K562 (cell line): ENCODE data around the gene VPS9D1. TPM values are rescaled to one million over a fixed set of nuclear protein-coding genes. Genes with fewer than 3 reads are reported as not detected.

Source experiments
- FIP1L1 ChIP-seq: fragments of 200-400 bp; formaldehyde crosslinking; IDR thresholded peaks from 2 replicates; pipeline ENCODE4 v1.6.1; 2018; ENCODE audit warnings: mild to moderate bottlenecking, low read depth, low read length; ENCODE audit not compliant: poor library complexity, severe bottlenecking
- FOXJ3 ChIP-seq: sonication (generic); formaldehyde crosslinking; IDR thresholded peaks from 2 replicates; pipeline ENCODE4 v1.4.0; 2020; ENCODE audit warnings: mild to moderate bottlenecking, missing genetic modification reagents
- GATAD2B ChIP-seq: fragments of 450-650 bp; IDR thresholded peaks from 2 replicates; pipeline ENCODE4 v1.6.1; 2017; ENCODE audit warnings: mild to moderate bottlenecking, borderline replicate concordance
- GTF2A2 ChIP-seq: IDR thresholded peaks from 2 replicates; pipeline ENCODE4 v1.6.1; 2016; ENCODE audit warnings: mild to moderate bottlenecking, missing genetic modification characterization, missing compliant biosample characterization
- NFIX ChIP-seq: fragments of 250-450 bp; sonication (Bioruptor Pico); IDR thresholded peaks from 2 replicates; pipeline ENCODE4 v1.4.0; 2020; ENCODE audit warnings: low read depth, mild to moderate bottlenecking, moderate library complexity
- PCBP2 ChIP-seq: fragments of 200-400 bp; formaldehyde crosslinking; IDR thresholded peaks from 2 replicates; pipeline ENCODE4 v1.6.1; 2018; ENCODE audit warnings: low read length, low read depth, mild to moderate bottlenecking, moderate library complexity; ENCODE audit not compliant: poor library complexity, severe bottlenecking
- PML ChIP-seq: IDR thresholded peaks from 2 replicates; pipeline ENCODE4 v1.6.1; 2012; ENCODE audit warnings: low read length, inconsistent platforms
- POLR3A ChIP-seq: IDR thresholded peaks from 2 replicates; pipeline ENCODE4 v1.6.1; 2011; ENCODE audit warnings: borderline replicate concordance, mild to moderate bottlenecking, moderate library complexity; ENCODE audit not compliant: insufficient read length, insufficient read depth; ENCODE audit errors: extremely low read depth
- SPI1 ChIP-seq: IDR thresholded peaks from 2 replicates; pipeline ENCODE4 v1.6.1; 2011; ENCODE audit warnings: low read depth, low read length, control low read depth, borderline replicate concordance
- ZBTB12 ChIP-seq: fragments of 250-450 bp; sonication (Bioruptor Pico); IDR thresholded peaks from 2 replicates; pipeline ENCODE4 v1.4.0; 2020
- ZNF518B ChIP-seq: fragments of 250-450 bp; sonication (Bioruptor Pico); IDR thresholded peaks from 2 replicates; pipeline ENCODE4 v1.5.0; 2021; ENCODE audit warnings: mild to moderate bottlenecking, moderate library complexity
- polyA plus RNA-seq, 8 experiments: library from polyadenylated mRNA; depleted of rRNA in 4 of 8; stranded (reverse) in 5 of 8; unstranded in 3 of 8; fragments of >200 nt; fragmentation: Nextera tagmentation in 2 of 8; fragmentation: Illumina TruSeq in 1 of 8; extraction: Ambion mirVana in 2 of 8; extraction: Trizol in 1 of 8; gene quantifications; 2 replicates each; pipeline versions ENCODE4 v1.2.1 to v1.2.3, GENCODE V29; 2011 to 2014; ENCODE audit warnings: inconsistent platforms in 1 of 8, missing spikeins in 1 of 8
- total RNA-seq, 7 experiments: library from RNA; depleted of rRNA in 6 of 7; stranded (reverse); fragments of >200 nt in 6 of 7; fragmentation: Illumina TruSeq in 2 of 7; extraction: Trizol in 2 of 7; gene quantifications; 2 replicates each; pipeline versions ENCODE4 v1.2.1 to v1.2.3, GENCODE V29; 2011 to 2021; ENCODE audit warnings: low replicate concordance in 1 of 7
- TF ChIP-seq, protein P1 (sequence below): sonication (generic); formaldehyde crosslinking; IDR thresholded peaks from 2 replicates; pipeline ENCODE4 v1.8.0; 2022; ENCODE audit warnings: mild to moderate bottlenecking, missing genetic modification reagents
- TF ChIP-seq, protein P2 (sequence below), 2 experiments: fragments of 450-650 bp; IDR thresholded peaks; 2 replicates each; pipeline ENCODE4 v1.6.1; 2016
- TF ChIP-seq, protein P3 (sequence below), 2 experiments: fragments of 450-650 bp in 1 of 2; sonication (generic) in 1 of 2; formaldehyde crosslinking; conservative IDR thresholded peaks; 2 replicates each; pipeline versions ENCODE4 v1.4.0 to v1.8.1; 2020 to 2022; ENCODE audit warnings: mild to moderate bottlenecking in 1 of 2, missing genetic modification reagents in 1 of 2

The VPS9D1 gene
- total and polyA plus RNA-seq, 9 of the 15 experiments (the other 6 are each of a cell fraction or from before 2014, with no cell fraction given): 0.33 to 3.1 (median 1.1) TPM

DNA sequence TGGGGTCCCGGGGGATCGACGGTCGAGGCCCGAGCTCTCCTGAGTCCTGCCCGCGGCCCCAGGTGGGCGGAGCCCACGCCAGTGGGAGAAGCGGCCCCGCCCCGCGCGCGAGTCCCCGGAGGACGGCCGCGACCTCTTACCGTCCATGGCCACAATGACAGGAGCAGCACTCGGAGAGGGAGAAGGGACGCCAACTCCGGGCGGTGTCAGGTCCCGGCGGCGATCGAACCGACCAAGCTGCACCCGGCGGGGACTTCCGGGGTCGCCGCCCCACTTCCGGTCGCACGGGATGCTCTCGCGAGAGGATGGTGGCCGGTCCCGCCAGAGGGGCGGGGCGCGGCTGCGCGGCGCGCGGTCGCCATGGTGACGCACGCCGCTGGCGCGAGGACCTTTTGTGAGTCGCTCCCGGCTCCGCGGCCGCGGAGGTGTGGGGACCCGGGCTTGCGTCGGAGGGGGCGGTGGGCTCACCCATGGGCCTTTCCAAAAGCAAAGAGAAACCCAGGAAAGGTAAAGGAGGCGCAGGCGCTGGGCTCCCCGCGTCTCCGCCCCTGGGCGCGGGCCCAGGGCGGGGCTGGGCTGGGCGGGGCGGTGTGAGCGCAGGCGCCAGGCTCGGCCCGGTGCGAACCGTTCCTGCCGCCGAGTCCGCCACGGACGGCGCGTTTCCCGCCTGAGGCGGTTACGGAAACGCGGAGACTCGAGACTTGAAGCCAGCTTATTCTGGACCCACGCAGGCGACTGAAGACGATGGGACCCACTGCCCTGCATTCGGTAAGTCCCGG, 63.1 kb downstream of the VPS9D1 start, which contains the start of the genes CHMP1A and SPATA33 (continued):
- TF ChIP-seq, protein P1, sequence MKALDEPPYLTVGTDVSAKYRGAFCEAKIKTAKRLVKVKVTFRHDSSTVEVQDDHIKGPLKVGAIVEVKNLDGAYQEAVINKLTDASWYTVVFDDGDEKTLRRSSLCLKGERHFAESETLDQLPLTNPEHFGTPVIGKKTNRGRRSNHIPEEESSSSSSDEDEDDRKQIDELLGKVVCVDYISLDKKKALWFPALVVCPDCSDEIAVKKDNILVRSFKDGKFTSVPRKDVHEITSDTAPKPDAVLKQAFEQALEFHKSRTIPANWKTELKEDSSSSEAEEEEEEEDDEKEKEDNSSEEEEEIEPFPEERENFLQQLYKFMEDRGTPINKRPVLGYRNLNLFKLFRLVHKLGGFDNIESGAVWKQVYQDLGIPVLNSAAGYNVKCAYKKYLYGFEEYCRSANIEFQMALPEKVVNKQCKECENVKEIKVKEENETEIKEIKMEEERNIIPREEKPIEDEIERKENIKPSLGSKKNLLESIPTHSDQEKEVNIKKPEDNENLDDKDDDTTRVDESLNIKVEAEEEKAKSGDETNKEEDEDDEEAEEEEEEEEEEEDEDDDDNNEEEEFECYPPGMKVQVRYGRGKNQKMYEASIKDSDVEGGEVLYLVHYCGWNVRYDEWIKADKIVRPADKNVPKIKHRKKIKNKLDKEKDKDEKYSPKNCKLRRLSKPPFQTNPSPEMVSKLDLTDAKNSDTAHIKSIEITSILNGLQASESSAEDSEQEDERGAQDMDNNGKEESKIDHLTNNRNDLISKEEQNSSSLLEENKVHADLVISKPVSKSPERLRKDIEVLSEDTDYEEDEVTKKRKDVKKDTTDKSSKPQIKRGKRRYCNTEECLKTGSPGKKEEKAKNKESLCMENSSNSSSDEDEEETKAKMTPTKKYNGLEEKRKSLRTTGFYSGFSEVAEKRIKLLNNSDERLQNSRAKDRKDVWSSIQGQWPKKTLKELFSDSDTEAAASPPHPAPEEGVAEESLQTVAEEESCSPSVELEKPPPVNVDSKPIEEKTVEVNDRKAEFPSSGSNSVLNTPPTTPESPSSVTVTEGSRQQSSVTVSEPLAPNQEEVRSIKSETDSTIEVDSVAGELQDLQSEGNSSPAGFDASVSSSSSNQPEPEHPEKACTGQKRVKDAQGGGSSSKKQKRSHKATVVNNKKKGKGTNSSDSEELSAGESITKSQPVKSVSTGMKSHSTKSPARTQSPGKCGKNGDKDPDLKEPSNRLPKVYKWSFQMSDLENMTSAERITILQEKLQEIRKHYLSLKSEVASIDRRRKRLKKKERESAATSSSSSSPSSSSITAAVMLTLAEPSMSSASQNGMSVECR (CRISPR knock-in tag): peak; percentile 95
- TF ChIP-seq FOXJ3 (CRISPR knock-in tag) (no peak), GTF2A2 (tag) (no peak), GATAD2B (no peak), PML (peak; percentile 56; the same call in 1 of the 2 replicates), NFIX (CRISPR knock-in tag) (no peak), ZNF518B (CRISPR knock-in tag) (no peak), POLR3A (no peak), ZBTB12 (CRISPR knock-in tag) (no peak), SPI1 (no peak), PCBP2 (no peak), FIP1L1 (no peak)
- TF ChIP-seq, protein P2, sequence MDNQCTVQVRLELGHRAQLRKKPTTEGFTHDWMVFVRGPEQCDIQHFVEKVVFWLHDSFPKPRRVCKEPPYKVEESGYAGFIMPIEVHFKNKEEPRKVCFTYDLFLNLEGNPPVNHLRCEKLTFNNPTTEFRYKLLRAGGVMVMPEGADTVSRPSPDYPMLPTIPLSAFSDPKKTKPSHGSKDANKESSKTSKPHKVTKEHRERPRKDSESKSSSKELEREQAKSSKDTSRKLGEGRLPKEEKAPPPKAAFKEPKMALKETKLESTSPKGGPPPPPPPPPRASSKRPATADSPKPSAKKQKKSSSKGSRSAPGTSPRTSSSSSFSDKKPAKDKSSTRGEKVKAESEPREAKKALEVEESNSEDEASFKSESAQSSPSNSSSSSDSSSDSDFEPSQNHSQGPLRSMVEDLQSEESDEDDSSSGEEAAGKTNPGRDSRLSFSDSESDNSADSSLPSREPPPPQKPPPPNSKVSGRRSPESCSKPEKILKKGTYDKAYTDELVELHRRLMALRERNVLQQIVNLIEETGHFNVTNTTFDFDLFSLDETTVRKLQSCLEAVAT (IDR thresholded peaks at IDR 0.05): no peak
- TF ChIP-seq, protein P3, sequence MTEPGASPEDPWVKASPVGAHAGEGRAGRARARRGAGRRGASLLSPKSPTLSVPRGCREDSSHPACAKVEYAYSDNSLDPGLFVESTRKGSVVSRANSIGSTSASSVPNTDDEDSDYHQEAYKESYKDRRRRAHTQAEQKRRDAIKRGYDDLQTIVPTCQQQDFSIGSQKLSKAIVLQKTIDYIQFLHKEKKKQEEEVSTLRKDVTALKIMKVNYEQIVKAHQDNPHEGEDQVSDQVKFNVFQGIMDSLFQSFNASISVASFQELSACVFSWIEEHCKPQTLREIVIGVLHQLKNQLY (CRISPR knock-in tag; conservative IDR thresholded peaks at IDR 0.05): 0 out of 4 replicates have a peak, but pooled peaks of 1 of the 2 experiments have one; percentile 56
